H1 (cell line): ENCODE results near the gene FAM170B. TPM values are rescaled to one million over a fixed set of nuclear protein-coding genes. Genes with fewer than 3 reads are reported as not detected.
A peak's percentile ranks its signal among the peaks of the same experiment; 100 is the strongest.

Experiments used
- CTCF ChIA-PET: fragments of 300-600 bp; sonication (Branson Sonifier 250); formaldehyde crosslinking; loops from one replicate; lab custom pipeline; 2021; ENCODE audit not compliant: partially characterized antibody; lab: Charles Lee
- POLR2A ChIA-PET: fragments of 300-600 bp; sonication (Branson Sonifier 250); formaldehyde crosslinking; loops from one replicate; lab custom pipeline; 2021; ENCODE audit warnings: inconsistent platforms; ENCODE audit not compliant: partially characterized antibody; lab: Charles Lee
- DNase-seq, 2 experiments: peaks; one replicate each; pipeline versions ENCODE4 v3.0.0 to v3.0.0-alpha.2; 2010 to 2022; ENCODE audit warnings: low spot score in 2 of 2, low read depth in 1 of 2, mixed read lengths in 1 of 2
- FAIRE-seq: peaks from 2 replicates; lab custom pipeline; 2011; peaks lifted over from hg19 to GRCh38; lab: Jason Lieb, UNC
- H2AFZ ChIP-seq: 2 replicates; pipeline ENCODE4 v1.8.1; 2012; ENCODE audit warnings: low read length, inconsistent platforms
- H2AK5ac ChIP-seq: 2 replicates; pipeline ENCODE4 v1.6.1; 2013; ENCODE audit warnings: low read depth, low read length
- H2BK120ac ChIP-seq: replicated peaks from 2 replicates; pipeline ENCODE3; 2013; ENCODE audit warnings: low read depth, low read length, inconsistent platforms
- H2BK12ac ChIP-seq: 2 replicates; pipeline ENCODE4 v1.6.1; 2013; ENCODE audit warnings: low read depth, low read length
- H2BK15ac ChIP-seq: 2 replicates; pipeline ENCODE4 v1.6.1; 2013; ENCODE audit warnings: low read length
- H2BK20ac ChIP-seq: 2 replicates; pipeline ENCODE4 v1.6.1; 2013; ENCODE audit warnings: low read length
- H2BK5ac ChIP-seq: 2 replicates; pipeline ENCODE4 v1.6.1; 2013; ENCODE audit warnings: low read depth, low read length
- H3K14ac ChIP-seq: 2 replicates; pipeline ENCODE4 v1.6.1; 2013; ENCODE audit warnings: inconsistent platforms; ENCODE audit not compliant: insufficient read length
- H3K18ac ChIP-seq: 2 replicates; pipeline ENCODE4 v1.6.1; 2013; ENCODE audit warnings: low read length; ENCODE audit errors: extremely low read depth
- H3K23ac ChIP-seq: 2 replicates; pipeline ENCODE4 v1.6.1; 2013; ENCODE audit warnings: inconsistent platforms; ENCODE audit not compliant: insufficient read length
- H3K23me2 ChIP-seq: 2 replicates; pipeline ENCODE4 v1.6.1; 2013; ENCODE audit warnings: low read depth, low read length
- H3K27ac ChIP-seq: 2 replicates; pipeline ENCODE4 v1.6.1; 2011; ENCODE audit warnings: low read depth, low read length, inconsistent platforms
- H3K27me3 ChIP-seq, 4 experiments: replicated peaks in 1 of 4; 1 replicate in 1 of 4; 2 replicates in 3 of 4; pipeline versions ENCODE4 v1.6.1 to v1.8.1; 2011 to 2013; ENCODE audit warnings: low read length in 3 of 4, mild to moderate bottlenecking in 3 of 4, inconsistent platforms in 2 of 4, mixed read lengths in 2 of 4, moderate library complexity in 1 of 4; ENCODE audit not compliant: control insufficient read depth in 3 of 4, insufficient read depth in 3 of 4; ENCODE audit errors: extremely low read depth in 1 of 4
- H3K36me3 ChIP-seq, 4 experiments: 2 replicates each; pipeline versions ENCODE4 v1.6.1 to v1.8.1; 2011 to 2013; ENCODE audit warnings: mild to moderate bottlenecking in 4 of 4, low read length in 3 of 4, moderate library complexity in 2 of 4, control low read depth in 1 of 4, inconsistent platforms in 1 of 4; ENCODE audit not compliant: insufficient read depth in 4 of 4, control insufficient read depth in 2 of 4
- H3K4ac ChIP-seq: replicated peaks from 2 replicates; pipeline ENCODE3; 2013; ENCODE audit warnings: low read length, low read depth, mixed read lengths, inconsistent platforms; ENCODE audit not compliant: insufficient read length
- H3K4me1 ChIP-seq, 4 experiments: replicated peaks in 1 of 4; 1 replicate in 1 of 4; 2 replicates in 3 of 4; pipeline versions ENCODE4 v1.6.1 to v1.8.1; 2011 to 2013; ENCODE audit warnings: low read length in 3 of 4, inconsistent platforms in 2 of 4, mixed read lengths in 1 of 4; ENCODE audit not compliant: insufficient read depth in 4 of 4, control insufficient read depth in 3 of 4
- H3K4me2 ChIP-seq, 2 experiments: 2 replicates each; pipeline versions ENCODE4 v1.6.1 to v1.8.1; 2011 to 2013; ENCODE audit warnings: low read depth in 2 of 2, low read length in 2 of 2, control low read depth in 1 of 2, inconsistent platforms in 1 of 2, mild to moderate bottlenecking in 1 of 2; ENCODE audit not compliant: insufficient read depth in 1 of 2
- H3K4me3 ChIP-seq, 4 experiments: fragments of 200-600, 300-600 bp in 1 of 4; sonication (generic), shearing (Covaris generic), sonication (Bioruptor Twin) in 1 of 4; 2 replicates each; pipeline versions ENCODE4 v1.5.1 to v1.8.1; 2011 to 2016; ENCODE audit warnings: low read length in 4 of 4, low read depth in 3 of 4, control low read depth in 2 of 4, inconsistent platforms in 2 of 4, mild to moderate bottlenecking in 2 of 4, mixed read lengths in 1 of 4, moderate library complexity in 1 of 4; ENCODE audit not compliant: insufficient read depth in 2 of 4; ENCODE audit errors: extremely low read depth in 1 of 4
- H3K56ac ChIP-seq: replicated peaks from 2 replicates; pipeline ENCODE3; 2013; ENCODE audit warnings: low read depth, mild to moderate bottlenecking, mixed read lengths, low read length, inconsistent platforms; ENCODE audit not compliant: insufficient read length
- H3K79me1 ChIP-seq: 2 replicates; pipeline ENCODE4 v1.6.1; 2013; ENCODE audit warnings: low read depth, low read length, control low read depth
- H3K79me2 ChIP-seq, 2 experiments: 2 replicates each; pipeline versions ENCODE4 v1.6.1 to v1.8.1; 2012 to 2013; ENCODE audit warnings: low read length in 2 of 2, mild to moderate bottlenecking in 2 of 2, inconsistent platforms in 1 of 2; ENCODE audit not compliant: insufficient read depth in 2 of 2, control insufficient read depth in 1 of 2
- H3K9ac ChIP-seq, 4 experiments: replicated peaks in 1 of 4; 1 replicate in 1 of 4; 2 replicates in 3 of 4; pipeline versions ENCODE4 v1.6.1 to v1.8.1; 2011 to 2013; ENCODE audit warnings: low read depth in 3 of 4, low read length in 3 of 4, control low read depth in 2 of 4, mild to moderate bottlenecking in 2 of 4, moderate library complexity in 2 of 4, inconsistent platforms in 1 of 4; ENCODE audit errors: extremely low read depth in 1 of 4
- H3K9me3 ChIP-seq, 2 experiments: 2 replicates each; pipeline versions ENCODE4 v1.6.1 to v1.8.1; 2012 to 2013; ENCODE audit warnings: mild to moderate bottlenecking in 2 of 2, moderate library complexity in 2 of 2, control low read depth in 1 of 2, inconsistent platforms in 1 of 2, low read depth in 1 of 2, low read length in 1 of 2, mixed read lengths in 1 of 2; ENCODE audit not compliant: insufficient read depth in 2 of 2
- H4K20me1 ChIP-seq, 2 experiments: replicated peaks in 1 of 2; 2 replicates each; pipeline versions ENCODE3 to v1.8.1; 2011 to 2013; ENCODE audit warnings: inconsistent platforms in 2 of 2, low read length in 2 of 2, mild to moderate bottlenecking in 1 of 2; ENCODE audit not compliant: insufficient read depth in 2 of 2, control insufficient read depth in 1 of 2
- H4K5ac ChIP-seq: 2 replicates; pipeline ENCODE4 v1.6.1; 2013; ENCODE audit warnings: low read length, low read depth, mixed read lengths, inconsistent platforms; ENCODE audit not compliant: insufficient read length
- H4K8ac ChIP-seq: 2 replicates; pipeline ENCODE4 v1.8.0; 2013; ENCODE audit warnings: mild to moderate bottlenecking, moderate library complexity, low read length, inconsistent platforms; ENCODE audit not compliant: insufficient read depth; ENCODE audit errors: extremely low read depth
- H4K91ac ChIP-seq: replicated peaks from 2 replicates; pipeline ENCODE3; 2013; ENCODE audit warnings: low read length, mixed read lengths, inconsistent platforms; ENCODE audit not compliant: insufficient read length
- EZH2 ChIP-seq: fragments of 200-600 bp; sonication (generic); IDR thresholded peaks from 2 replicates; pipeline ENCODE4 v1.7.1; 2012; ENCODE audit warnings: low read depth, mild to moderate bottlenecking, moderate library complexity, low read length, inconsistent platforms; ENCODE audit not compliant: severe bottlenecking
- GABPA ChIP-seq: IDR thresholded peaks from 2 replicates; pipeline ENCODE4 v1.6.1; 2011; ENCODE audit warnings: mild to moderate bottlenecking, low read length, moderate library complexity, borderline replicate concordance; ENCODE audit not compliant: insufficient read depth
- RXRA ChIP-seq: IDR thresholded peaks from 2 replicates; pipeline ENCODE4 v1.6.1; 2011; ENCODE audit warnings: low read depth, mild to moderate bottlenecking, low read length, moderate library complexity; ENCODE audit not compliant: insufficient read depth
- SP1 ChIP-seq: IDR thresholded peaks from 2 replicates; pipeline ENCODE4 v1.6.1; 2011; ENCODE audit warnings: low read depth, low read length
- WGBS, 2 experiments: shearing (Covaris generic) in 1 of 2; methylation state at CpG; one replicate each; pipeline versions ENCODE4 v1.1.6 to v1.1.7; 2013 to 2015; ENCODE audit warnings: low lambda C conversion rate in 2 of 2, mixed read lengths in 2 of 2, inconsistent platforms in 1 of 2, low coverage in 1 of 2, missing lambda C conversion rate in 1 of 2; ENCODE audit not compliant: insufficient replicate concordance in 2 of 2, insufficient coverage in 1 of 2, insufficient read length in 1 of 2; ENCODE audit errors: extremely low coverage in 1 of 2, missing lambda C conversion rate in 1 of 2; 5-methylcytosine and 5-hydroxymethylcytosine counted together
- polyA plus RNA-seq, 7 experiments: library from polyadenylated mRNA; depleted of rRNA in 3 of 7; stranded (reverse) in 5 of 7; unstranded in 2 of 7; fragments of >200 nt in 5 of 7; fragments of 200-250 nt in 2 of 7; gene quantifications; 1 replicate in 5 of 7; 2 replicates in 1 of 7; 4 replicates in 1 of 7; pipeline versions ENCODE4 v1.2.1 to v1.2.3, GENCODE V29; 2011 to 2013; ENCODE audit warnings: missing spikeins in 2 of 7, mixed read lengths in 2 of 7
- total RNA-seq: library from RNA; stranded (reverse); fragmentation: NEBNext Ultra II Directional; extraction: Animal tissue kit (Norgen Biotek cat#: 25700); gene quantifications from 2 replicates; pipeline ENCODE4 v1.2.1, GENCODE V29; 2021

Gene FAM170B
- total and polyA plus RNA-seq, 2 of the 8 experiments (the other 6 are each of a cell fraction or from before 2014, with no cell fraction given): not detected

GRCh38 chr10:49139846-49140195 lies 6.0 kb upstream of the FAM170B start:
- no peak overlapping the region for H3K27ac ChIP-seq

More at GRCh38 chr10:49139846-49140195, 6.0 kb upstream of the FAM170B start:
- Histone ChIP-seq H3K9me3 (no peaks in the 10 kb centered on the region), H2BK12ac (no peak overlapping the region; the same call in 1 of the 2 replicates), H2AK5ac (no peak overlapping the region), H4K91ac (no peak overlapping the region), H2BK20ac (0 out of 2 replicates have a peak overlapping the region, but pooled peaks have one; percentile 50), H3K4me1 (peaks cover 1 to 6% (median 3%) of the 10 kb centered on the region in 4 experiments; a peak in 2 of 7 replicates), H3K56ac (no peak overlapping the region), H3K14ac (no peak overlapping the region), H3K79me1 (no peaks in the 10 kb centered on the region), H3K79me2 (no peaks in the 10 kb centered on the region), H3K4ac (no peak overlapping the region), H4K5ac (no peak overlapping the region), H2BK5ac (no peak overlapping the region), H2BK15ac (no peak overlapping the region), H4K8ac (no peak overlapping the region), H2AFZ (no peak overlapping the region), H3K27me3 (no peaks in the 10 kb centered on the region), H3K23ac (no peak overlapping the region), H3K9ac (no peak overlapping the region), H4K20me1 (no peaks in the 10 kb centered on the region), H3K4me3 (no peak overlapping the region), H2BK120ac (no peak overlapping the region), H3K23me2 (no peaks in the 10 kb centered on the region), H3K4me2 (no peak overlapping the region), H3K36me3 (no peaks in the 10 kb centered on the region), H3K18ac (no peak overlapping the region)
- TF ChIP-seq GABPA (no peak), SP1 (no peak), EZH2 (no peak), RXRA (no peak)
- ChIA-PET CTCF (interaction anchor here (0.9 to 4.3 kb wide), 3 partner anchors 9 to 22 kb away, joined by 3 to 13 read pairs (median 3); no protein-coding TSS in a partner anchor), POLR2A (interaction anchor here (1.9 kb wide), 1 partner anchor 10 kb away, joined by 4 read pairs; no protein-coding TSS in a partner anchor)
- no peak for FAIRE-seq
- WGBS, 2 experiments: 90% methylated on average over 4 of the region's 4 CpGs; no CpG with 5 or more reads in 1 of the 2 experiments
- DNase-seq: no peak
